T-helper 22 cell (primary cell): ENCODE results near the gene OR6T1.

Experiments used
- DNase-seq: peaks from one replicate; pipeline ENCODE4 v3.0.0-alpha.2; 2020; ENCODE audit warnings: low read depth

OR6T1 gene

GRCh38 chr11:123943738-123944137 is at the start of gene OR6T1:
TSS of gene OR6T1 (minus strand) at chr11:123943838. CDS start at chr11:123943838, 0 bp downstream.
- no peak for DNase-seq

DNA sequence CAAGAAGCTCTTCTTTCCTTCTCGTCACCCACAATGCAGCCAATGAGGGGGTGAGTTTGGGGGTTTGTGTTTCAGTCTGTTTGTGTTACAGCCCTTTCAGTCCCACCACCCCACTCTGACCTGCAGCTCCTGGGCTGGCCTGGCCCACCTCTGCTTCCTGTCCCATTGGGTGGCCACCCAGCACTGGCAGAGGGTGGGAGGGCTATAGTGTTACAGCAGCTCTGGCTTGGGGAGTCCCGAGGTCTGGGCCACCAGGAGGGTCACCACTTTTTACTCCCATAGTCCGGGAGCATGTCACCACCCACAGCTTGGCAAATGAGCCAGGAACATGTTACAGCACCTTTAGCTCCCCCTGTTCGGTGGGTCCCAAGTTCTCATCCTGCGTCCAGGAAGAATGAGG is 35.7 kb upstream of the OR6T1 start:
- DNase-seq = no peak

GRCh38 chr11:123977731-123978347 is 34.2 kb upstream of the OR6T1 start, which contains the start of gene OR10S1:
TSS of gene OR10S1 (minus strand) at chr11:123977781. CDS start at chr11:123977664, 117 bp downstream.
- DNase-seq = no peak

DNA sequence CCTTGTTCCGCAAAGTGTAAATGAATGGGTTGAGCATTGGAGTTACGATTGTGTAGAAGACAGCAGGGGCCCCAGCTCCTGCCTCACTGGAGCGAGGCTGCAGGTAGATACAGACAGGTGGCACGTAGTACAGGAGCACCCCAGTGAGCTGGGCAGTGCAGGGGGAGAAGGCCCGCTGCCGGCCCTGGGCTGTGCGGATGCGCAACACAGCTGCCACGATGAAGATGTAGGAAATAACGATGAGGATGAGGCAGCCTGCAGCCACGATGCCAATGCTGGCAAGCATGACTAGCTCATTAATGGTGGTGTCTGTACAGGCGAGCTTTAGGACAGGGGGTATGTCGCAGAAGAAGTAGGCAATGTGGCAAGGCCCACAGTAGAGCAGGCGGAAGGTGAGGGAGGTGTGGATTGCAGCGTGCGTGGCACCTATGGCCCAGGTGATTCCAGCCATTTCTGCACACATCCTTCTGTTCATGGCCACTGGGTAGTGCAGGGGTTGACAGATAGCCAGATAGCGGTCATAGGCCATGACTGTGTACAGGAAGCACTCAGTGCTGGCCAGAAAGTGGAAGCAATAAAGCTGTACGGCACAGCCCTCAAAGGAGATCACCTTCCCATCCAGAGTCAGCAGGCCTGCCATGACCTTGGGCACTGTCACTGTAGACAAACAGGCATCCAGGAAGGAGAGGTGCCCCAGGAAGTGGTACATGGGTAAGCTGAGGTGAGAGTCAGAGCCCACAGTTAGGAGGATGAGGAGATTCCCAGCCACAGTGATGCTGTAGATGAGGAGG is 33.3 kb upstream of the OR6T1 start:
- no peak for DNase-seq

- no peak for DNase-seq
These were observed 30.2 kb upstream of the OR6T1 start for GRCh38 chr11:123973816-123974215.

- DNase-seq = no peak
These were observed 13.1 kb upstream of the OR6T1 start for GRCh38 chr11:123956752-123957151.

DNA sequence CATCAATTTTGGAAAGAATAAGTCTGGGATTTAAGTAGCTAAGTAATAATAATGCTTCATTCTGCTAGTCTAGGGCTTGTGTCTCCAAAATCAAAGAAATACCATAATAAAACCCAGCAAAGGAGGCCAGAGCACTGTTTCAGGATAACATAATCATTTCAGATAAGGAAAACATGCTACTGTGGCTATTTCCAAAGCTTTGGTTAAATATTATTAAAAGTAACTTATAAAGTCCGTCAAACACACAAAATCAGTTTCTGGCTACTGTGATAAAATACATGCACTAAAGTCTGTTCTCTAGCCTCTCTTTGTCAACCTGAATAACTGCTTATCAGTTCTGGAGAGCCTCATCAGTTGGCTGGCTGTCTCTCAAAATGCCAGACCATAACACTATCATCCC is 1.5 kb upstream of the OR6T1 start:
- no peak for DNase-seq

GRCh38 chr11:123942413-123942812 is 1.2 kb downstream of the OR6T1 start:
- no peak for DNase-seq

DNA sequence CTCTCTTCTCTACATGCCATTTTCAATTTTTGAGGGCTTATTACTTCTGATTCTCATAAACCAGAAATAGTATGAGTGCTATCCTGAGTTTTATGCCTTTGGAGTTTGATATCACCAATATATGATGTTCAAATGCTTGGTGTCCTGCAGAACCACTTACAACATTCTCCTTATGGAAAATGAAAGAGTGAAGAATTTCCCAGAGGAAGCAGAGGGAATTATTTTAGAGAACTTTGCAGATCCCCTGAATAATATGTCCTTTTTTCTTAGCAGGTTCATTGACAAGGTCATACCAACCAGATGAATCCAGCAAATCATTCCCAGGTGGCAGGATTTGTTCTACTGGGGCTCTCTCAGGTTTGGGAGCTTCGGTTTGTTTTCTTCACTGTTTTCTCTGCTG is 4.3 kb downstream of the OR6T1 start, which contains the start of gene OR4D5:
TSS of gene OR4D5 (plus strand) at position 301 of the 400 bp plus-strand sequence. CDS start at position 301, 0 bp downstream.
- no peak for DNase-seq

DNA sequence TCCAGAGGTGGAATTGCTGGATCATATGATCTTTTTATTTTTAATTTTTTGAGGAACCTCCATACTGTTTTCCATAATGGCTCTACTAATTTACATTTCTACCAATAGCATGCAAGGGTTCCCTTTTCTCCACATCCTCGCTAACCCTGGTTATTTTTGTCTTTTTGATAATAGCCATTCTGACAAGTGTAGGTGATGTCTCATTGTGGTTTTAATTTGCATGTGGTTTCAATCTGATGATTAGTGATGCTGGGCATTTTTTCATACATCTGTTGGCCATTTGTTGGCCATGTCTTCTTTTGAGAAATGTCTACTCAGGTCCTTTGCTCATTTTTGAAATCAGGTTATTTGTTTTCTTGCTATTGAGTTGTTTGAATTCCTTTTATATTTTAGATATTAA is 19.6 kb downstream of the OR6T1 start:
- DNase-seq = no peak

DNA sequence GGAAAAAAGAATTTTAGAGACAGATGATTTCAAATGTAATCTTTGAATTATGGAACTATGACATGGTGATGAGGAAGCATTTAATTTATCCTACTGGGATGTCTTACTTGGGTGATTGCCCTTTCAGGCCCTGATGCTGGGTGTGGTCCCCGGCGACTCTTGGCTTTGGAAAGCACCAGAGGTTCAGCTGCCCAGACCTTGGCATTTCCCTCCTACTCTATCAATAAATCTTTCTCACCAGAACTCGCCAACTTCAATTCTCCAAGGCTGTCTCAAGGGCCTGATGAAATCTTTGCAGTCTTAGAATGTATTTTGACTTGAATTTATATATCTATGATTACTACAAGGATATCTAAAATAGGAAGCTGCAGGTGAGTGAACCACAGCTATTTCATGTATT is 22.7 kb downstream of the OR6T1 start:
- no peak for DNase-seq

DNA sequence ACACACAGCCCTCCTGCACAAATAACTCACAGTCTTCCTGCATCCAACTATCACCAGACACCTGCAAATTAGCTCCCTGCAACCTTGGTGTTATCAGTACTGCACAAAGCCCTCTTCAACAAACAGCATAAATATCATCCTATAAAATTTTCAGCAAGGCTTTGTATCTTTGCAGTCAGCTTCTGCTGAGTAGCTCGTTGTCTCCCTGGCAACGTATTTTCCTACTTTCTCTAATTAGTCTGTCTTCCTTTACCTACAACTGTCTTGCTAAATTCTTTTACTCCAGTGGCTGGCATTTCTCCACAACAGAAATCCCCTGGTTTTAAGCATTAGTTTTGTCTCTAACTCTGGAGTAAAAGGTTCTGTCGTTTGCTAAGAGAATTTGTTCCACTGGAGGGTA is 37.8 kb downstream of the OR6T1 start:
- no peak for DNase-seq

DNA sequence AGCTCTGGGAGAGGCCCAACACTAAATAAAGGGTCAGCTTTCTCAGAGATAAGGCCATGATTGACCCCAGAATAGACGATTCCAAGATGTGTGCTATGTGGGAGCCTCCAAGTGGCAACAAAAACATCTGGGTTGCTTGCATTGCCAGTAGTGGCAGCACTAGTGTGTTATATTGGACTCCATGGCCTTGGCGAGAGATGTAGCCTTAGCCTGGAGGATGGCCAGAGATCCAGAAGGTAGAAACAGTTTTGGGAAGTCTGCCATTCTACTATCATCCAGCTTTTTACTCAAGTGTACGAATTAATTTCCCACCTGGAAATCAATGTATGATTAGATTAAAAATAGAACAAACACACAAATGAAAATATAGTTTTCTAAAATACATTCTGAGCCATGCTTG is 38.7 kb downstream of the OR6T1 start:
- DNase-seq = no peak

DNA sequence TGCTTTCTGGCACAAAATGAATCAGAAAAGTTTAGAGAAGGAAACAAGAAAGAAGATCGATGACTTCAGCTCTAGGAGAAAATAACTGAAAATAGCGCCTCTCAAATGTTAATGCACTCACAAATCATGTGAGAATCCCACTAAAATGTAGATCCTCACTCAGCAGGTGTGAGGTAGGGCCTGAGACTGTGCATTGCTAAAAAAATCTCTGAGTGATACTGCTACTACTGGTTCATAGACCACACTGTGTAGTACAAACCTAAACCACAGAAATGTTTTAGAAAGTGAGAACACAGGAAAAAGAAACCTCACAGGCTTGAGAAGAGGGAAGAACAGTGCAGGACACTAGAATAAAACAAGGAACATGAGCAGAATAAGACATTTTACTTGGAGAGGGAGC is 39.7 kb downstream of the OR6T1 start:
- no peak for DNase-seq

GRCh38 chr11:123901867-123902266 is 41.8 kb downstream of the OR6T1 start, which contains the start of gene OR8D4:
TSS of gene OR8D4 (plus strand) at chr11:123902167. CDS start at chr11:123906432, 4,265 bp downstream.
- no peak for DNase-seq

DNA sequence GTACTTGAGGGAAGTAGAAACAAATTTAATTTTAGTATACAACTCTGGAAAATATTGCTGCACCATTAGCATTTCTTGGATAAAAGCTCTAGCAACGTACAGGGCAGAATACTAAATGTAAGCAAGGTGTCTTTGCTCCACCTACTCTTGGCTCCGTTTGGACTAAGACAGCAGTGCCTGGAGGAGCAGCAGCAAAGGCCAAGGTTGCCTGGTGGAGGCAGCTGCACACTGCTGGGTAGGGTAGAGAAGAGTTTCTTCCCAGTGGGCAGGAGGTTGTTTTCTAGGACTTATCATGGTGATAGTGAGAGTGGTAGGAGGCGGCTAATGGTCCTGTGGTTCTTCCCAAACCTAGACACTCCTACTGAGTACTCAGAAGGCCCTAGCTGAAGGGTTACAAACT is 43.8 kb downstream of the OR6T1 start:
- no peak for DNase-seq
